ENCODE measurements around the gene ADARB1.

ADARB1 gene

DNA sequence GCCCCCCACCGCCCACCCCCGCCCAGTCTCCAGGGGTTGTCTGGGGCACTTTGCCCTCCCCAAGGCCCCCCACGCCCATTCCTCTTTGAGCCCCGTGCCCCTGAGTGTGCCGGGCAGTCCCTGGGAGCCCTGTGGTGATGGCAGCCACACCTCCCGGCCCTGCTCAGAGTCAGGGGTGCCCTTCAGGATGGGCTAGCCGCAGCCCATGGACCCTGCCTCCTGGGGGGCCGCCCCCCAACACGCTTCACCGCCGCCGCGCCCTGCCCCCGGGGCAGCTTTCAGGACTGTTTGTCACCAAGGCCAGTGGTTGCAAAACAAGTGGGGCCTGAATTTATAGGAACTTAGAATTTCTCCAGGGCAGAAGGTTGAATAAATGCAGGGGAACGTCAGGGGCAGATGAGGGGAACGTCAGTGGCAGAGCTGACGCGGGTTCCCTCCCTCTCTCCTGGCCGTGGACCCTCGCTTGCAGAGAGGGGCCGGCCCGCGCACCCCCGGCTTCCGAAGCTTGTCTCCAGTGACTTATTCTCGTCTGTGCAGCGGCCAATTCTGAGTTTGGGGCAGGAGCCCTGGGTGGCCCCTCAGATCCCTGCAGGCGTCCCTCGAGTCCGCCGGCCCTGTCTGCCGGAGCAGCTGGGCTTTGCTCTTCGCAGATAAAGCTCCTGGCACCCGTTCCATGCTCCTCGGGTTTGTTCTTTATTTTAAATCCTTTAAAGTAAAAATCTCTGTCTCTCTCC, 41.2 kb upstream of the ADARB1 start:
- Histone ChIP-seq H3K9ac (ENCODE audit: low read depth, low read length) (no peak overlapping the region), H3K4me3 (ENCODE audit: low read depth, low read length) (no peak overlapping the region), H3K4me1 (ENCODE audit: control insufficient read depth, insufficient read depth, low read length) (peaks cover 7% of the 10 kb centered on the region), H3K36me3 (ENCODE audit: control insufficient read depth, insufficient read depth, low read length) (no peaks in the 10 kb centered on the region), H3K27me3 (ENCODE audit: control insufficient read depth, insufficient read depth, low read length) (no peaks in the 10 kb centered on the region), H3K9me3 (ENCODE audit: control insufficient read depth, insufficient read depth, low read length) (no peaks in the 10 kb centered on the region)

DNA sequence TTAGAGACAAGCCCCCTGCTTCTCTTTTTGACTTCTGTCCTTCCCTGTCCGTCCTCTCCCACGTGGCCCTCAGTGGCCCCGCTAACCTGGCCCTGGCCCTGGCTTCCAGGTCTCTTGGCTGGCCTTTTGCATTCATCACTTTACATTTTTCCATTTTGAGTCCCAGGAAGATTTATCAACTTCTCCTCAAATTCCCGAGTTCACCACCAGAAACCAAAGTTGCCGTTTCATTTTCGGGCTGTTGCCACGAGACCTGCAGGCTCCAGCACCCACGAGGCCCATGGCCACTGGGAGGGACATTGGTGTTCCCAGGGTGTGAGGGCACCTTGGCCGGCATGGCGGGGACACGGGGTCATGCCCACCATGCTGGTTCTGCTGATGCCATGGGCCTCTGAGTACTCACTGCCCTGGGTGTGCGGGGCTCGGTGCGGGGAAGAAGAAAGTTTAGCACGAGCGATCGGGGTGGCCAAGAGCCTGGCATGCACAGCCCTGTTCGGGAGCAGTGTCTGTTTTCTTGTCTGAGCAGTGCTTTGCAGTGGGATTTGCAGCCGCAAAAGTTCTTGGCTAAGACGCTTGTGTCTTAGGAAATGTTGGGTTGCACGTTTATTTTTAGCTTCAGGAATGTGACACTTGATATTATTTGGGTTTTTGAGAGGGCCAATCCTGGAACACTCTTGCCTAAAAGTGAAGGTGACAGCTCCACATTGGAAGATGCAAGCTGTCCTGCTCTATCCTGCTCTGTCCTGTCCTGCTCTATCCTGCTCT, 40.4 kb upstream of the ADARB1 start:
- Histone ChIP-seq H3K9me3 (ENCODE audit: control insufficient read depth, insufficient read depth, low read length) (no peaks in the 10 kb centered on the region), H3K4me1 (ENCODE audit: control insufficient read depth, insufficient read depth, low read length) (peaks cover 7% of the 10 kb centered on the region), H3K4me3 (ENCODE audit: low read depth, low read length) (no peak overlapping the region), H3K9ac (ENCODE audit: low read depth, low read length) (no peak overlapping the region), H3K27me3 (ENCODE audit: control insufficient read depth, insufficient read depth, low read length) (no peaks in the 10 kb centered on the region), H3K36me3 (ENCODE audit: control insufficient read depth, insufficient read depth, low read length) (no peaks in the 10 kb centered on the region)

DNA sequence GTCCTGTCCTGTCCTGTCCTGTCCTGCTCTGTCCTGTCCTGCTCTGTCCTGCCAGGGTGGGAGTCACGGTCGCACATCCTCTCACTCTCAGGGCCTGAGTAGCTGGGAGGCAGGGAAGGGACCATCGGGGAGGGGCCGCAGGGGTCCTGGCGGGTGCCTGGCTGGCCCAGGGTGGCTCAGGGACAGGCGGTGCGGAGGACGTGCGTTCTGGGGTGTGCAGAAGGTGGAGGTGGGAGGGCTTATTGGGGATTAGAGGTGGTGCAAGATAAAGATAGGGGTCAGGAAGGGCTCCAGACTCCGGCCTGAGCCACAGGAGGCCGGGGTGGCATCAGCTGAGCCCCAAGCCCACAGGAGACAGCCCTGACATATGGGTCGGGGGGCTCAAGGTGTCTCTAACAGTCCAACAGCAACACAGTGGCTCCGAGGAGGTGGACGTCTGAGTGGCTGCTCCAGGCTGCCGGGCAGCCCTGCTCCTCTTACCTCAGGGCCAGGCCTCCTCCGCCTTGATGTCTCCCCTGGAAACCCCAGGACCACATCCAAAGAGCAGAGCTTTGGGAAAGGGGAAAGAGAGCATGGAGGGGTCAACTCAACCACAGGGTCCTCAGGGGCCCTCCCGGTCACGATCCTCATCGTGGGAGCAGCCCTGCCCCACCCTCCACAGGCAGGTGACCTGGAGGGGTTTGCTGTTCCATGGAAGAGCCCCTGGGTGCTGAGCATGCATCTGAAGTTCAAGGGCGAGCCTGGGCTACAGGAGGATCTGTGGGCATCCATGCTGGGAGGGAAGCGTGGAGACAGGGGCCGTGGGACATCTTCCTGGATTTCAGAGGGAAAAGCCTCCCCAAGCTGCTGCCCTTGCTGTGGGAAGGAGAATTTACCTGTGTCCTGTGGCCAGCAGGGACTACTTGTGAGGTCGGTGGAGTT, 39.6 kb upstream of the ADARB1 start:
- no peak overlapping the region for H3K4me3 ChIP-seq (ENCODE audit: low read depth, low read length)
- no peaks in the 10 kb centered on the region for H3K36me3 ChIP-seq (ENCODE audit: control insufficient read depth, insufficient read depth, low read length)
- no peaks in the 10 kb centered on the region for H3K9me3 ChIP-seq (ENCODE audit: control insufficient read depth, insufficient read depth, low read length)
- peaks cover 5% of the 10 kb centered on the region for H3K4me1 ChIP-seq (ENCODE audit: control insufficient read depth, insufficient read depth, low read length)
- H3K9ac ChIP-seq (ENCODE audit: low read depth, low read length) = no peak overlapping the region
- H3K27me3 ChIP-seq (ENCODE audit: control insufficient read depth, insufficient read depth, low read length) = no peaks in the 10 kb centered on the region

DNA sequence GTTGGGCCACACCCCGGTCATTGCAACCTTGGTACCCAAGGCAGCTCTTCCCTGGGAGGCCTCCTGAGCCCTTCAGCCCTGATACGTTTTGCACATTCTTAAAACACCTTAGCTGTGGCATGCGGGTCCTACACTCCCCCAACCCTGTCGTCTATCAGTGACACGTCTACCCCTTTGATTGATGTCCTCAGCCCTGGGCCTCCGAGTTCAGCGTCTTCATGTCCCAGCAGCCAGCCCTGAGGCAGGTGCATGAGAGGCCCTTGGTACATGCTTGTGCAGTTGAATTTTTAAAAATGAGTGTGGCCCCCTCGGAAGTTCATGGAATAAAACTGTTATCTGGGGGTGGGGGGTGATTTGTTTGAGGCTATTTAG, 38.9 kb upstream of the ADARB1 start:
- Histone ChIP-seq H3K4me1 (ENCODE audit: control insufficient read depth, insufficient read depth, low read length) (peaks cover 2% of the 10 kb centered on the region), H3K36me3 (ENCODE audit: control insufficient read depth, insufficient read depth, low read length) (no peaks in the 10 kb centered on the region), H3K9ac (ENCODE audit: low read depth, low read length) (no peak overlapping the region), H3K27me3 (ENCODE audit: control insufficient read depth, insufficient read depth, low read length) (no peaks in the 10 kb centered on the region), H3K9me3 (ENCODE audit: control insufficient read depth, insufficient read depth, low read length) (no peaks in the 10 kb centered on the region), H3K4me3 (ENCODE audit: low read depth, low read length) (no peak overlapping the region)

DNA sequence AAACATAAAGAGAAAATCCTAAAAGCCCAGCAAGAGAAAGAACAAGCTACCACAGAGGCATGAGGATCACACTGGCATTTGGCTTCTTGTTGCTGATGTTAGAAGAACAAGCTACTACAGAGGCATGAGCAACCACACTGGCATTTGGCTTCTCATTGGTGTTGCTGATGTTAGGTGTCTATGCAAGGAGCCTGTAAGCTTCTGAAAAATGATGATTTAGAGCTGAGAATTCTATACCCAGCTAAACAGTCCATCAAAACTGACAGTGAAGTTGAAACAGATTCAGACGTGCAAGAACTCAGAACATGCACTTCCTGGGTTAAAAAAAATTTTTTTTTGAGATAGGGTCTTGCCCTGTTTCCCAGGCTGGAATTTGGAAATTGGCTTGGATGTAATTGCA, 37.8 kb upstream of the ADARB1 start:
- Histone ChIP-seq H3K4me1 (ENCODE audit: control insufficient read depth, insufficient read depth, low read length) (no peaks in the 10 kb centered on the region), H3K9me3 (ENCODE audit: control insufficient read depth, insufficient read depth, low read length) (no peaks in the 10 kb centered on the region), H3K9ac (ENCODE audit: low read depth, low read length) (no peak overlapping the region), H3K36me3 (ENCODE audit: control insufficient read depth, insufficient read depth, low read length) (no peaks in the 10 kb centered on the region), H3K27me3 (ENCODE audit: control insufficient read depth, insufficient read depth, low read length) (no peaks in the 10 kb centered on the region), H3K4me3 (ENCODE audit: low read depth, low read length) (no peak overlapping the region)

DNA sequence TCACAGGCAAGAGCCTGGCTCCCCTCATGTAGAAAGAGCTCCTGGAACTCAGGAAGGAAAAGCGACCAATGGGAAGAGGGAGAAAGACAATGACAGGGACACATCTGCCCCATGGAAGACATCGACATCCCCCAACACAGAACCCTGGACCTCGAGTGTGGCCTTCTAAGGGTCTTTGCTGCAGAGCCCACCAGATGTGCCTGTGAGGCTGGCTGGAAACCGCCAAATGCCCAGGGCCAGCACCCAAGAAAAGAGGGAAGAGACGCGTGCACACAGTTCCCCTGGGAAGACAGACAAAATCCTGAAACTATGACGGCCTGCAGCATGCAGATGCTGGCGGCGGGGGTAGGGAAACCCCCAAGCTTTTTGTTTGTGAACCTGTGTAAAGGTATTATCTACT, 36.4 kb upstream of the ADARB1 start:
- H3K27me3 ChIP-seq (ENCODE audit: control insufficient read depth, insufficient read depth, low read length) = no peaks in the 10 kb centered on the region
- H3K4me3 ChIP-seq (ENCODE audit: low read depth, low read length) = no peak overlapping the region
- H3K9me3 ChIP-seq (ENCODE audit: control insufficient read depth, insufficient read depth, low read length) = no peaks in the 10 kb centered on the region
- H3K4me1 ChIP-seq (ENCODE audit: control insufficient read depth, insufficient read depth, low read length) = no peaks in the 10 kb centered on the region
- H3K9ac ChIP-seq (ENCODE audit: low read depth, low read length) = no peak overlapping the region
- no peaks in the 10 kb centered on the region for H3K36me3 ChIP-seq (ENCODE audit: control insufficient read depth, insufficient read depth, low read length)

DNA sequence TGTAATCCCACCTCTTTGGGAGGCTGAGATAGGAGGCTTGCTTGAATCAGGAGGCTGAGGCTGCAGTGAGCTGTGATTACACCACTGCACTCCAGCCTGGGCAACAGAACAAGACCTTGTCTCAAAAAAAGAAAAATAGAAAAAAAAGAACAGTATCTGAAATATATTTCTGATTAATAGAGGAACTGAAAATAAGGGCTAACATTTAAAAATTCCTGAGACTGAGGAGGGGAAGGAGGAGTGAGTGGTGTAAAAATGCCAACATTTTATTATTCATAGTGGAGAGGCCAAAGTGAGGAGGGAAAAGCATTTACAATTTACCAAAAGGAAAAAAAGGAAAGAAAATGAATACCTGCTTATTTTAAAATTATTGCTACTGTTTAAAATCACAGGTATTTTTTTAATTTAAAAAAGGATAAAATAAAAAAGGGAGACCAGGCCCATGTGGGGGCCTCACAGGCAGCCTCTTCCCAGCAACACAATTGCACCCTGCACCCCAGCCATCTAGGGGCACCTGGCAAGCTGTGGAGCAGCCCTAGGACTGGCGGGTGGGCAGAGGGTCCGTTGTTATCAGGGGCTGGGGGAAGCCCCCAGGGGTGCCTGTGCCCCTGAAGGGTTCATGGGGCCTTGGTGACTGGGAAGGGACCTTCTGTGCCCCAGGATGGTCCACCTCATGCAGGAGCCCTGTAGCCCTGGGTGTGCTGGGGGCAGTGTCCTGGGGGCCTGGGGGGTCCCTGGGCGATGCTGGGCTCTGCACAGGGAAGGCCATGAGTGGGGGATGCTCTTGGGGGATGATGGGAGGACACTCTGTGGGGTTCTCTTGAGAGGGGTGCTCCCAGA, 34.8 kb upstream of the ADARB1 start:
- Histone ChIP-seq H3K36me3 (ENCODE audit: control insufficient read depth, insufficient read depth, low read length) (no peaks in the 10 kb centered on the region), H3K4me3 (ENCODE audit: low read depth, low read length) (no peak overlapping the region), H3K9ac (ENCODE audit: low read depth, low read length) (no peak overlapping the region), H3K27me3 (ENCODE audit: control insufficient read depth, insufficient read depth, low read length) (no peaks in the 10 kb centered on the region), H3K9me3 (ENCODE audit: control insufficient read depth, insufficient read depth, low read length) (no peaks in the 10 kb centered on the region), H3K4me1 (ENCODE audit: control insufficient read depth, insufficient read depth, low read length) (no peaks in the 10 kb centered on the region)

DNA sequence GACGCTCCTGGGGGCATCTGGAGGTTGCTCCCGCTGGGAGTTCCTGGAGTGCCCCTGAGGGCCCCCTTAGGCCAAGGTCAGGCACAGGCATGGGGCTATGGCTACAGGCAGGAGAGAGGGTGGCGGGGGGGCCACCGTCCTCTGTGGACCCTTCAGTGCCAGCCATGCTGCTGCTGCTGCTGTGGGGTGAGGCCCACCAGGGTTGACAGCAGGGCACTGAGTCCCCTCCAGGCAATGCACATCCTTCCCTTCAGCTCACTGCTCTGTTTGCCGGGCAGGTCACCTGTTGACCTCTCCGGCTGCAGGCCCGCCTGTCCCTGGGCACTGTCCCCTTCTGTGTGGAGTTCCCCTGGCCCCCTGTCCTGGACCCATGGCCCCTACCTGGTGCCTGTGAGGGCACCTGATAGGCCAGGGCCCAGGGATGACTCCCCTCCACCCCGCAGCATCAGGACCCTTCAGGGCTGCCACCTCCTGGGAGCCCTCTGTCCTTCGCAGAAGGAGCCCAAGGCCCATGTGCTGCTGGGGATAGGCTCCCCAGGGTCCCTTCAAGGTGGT, 34.1 kb upstream of the ADARB1 start:
- no peak overlapping the region for H3K9ac ChIP-seq (ENCODE audit: low read depth, low read length)
- no peaks in the 10 kb centered on the region for H3K36me3 ChIP-seq (ENCODE audit: control insufficient read depth, insufficient read depth, low read length)
- no peaks in the 10 kb centered on the region for H3K9me3 ChIP-seq (ENCODE audit: control insufficient read depth, insufficient read depth, low read length)
- H3K27me3 ChIP-seq (ENCODE audit: control insufficient read depth, insufficient read depth, low read length) = no peaks in the 10 kb centered on the region
- H3K4me1 ChIP-seq (ENCODE audit: control insufficient read depth, insufficient read depth, low read length) = no peaks in the 10 kb centered on the region
- no peak overlapping the region for H3K4me3 ChIP-seq (ENCODE audit: low read depth, low read length)

DNA sequence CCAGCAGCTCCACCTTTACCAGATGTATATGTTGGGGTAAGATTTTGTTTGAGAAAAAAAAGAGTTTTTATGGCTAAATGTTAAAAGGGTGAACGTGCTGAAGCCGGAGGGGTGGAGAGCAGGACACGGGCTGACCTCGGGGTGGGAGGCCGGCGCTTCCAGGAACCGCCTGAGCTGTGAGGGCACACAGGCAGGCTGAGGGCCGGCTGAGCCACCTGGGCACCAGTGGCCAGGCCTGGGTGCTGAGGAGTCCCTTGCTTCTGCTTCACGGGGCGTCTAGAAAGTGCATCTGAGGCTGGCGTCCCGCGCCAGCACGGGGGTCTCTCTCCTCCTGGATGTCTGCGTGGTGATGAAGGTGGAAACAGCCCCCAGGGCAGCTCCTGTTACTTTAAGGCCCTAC, 33.6 kb upstream of the ADARB1 start:
- no peaks in the 10 kb centered on the region for H3K9me3 ChIP-seq (ENCODE audit: control insufficient read depth, insufficient read depth, low read length)
- no peaks in the 10 kb centered on the region for H3K27me3 ChIP-seq (ENCODE audit: control insufficient read depth, insufficient read depth, low read length)
- no peak overlapping the region for H3K9ac ChIP-seq (ENCODE audit: low read depth, low read length)
- no peak overlapping the region for H3K4me3 ChIP-seq (ENCODE audit: low read depth, low read length)
- H3K36me3 ChIP-seq (ENCODE audit: control insufficient read depth, insufficient read depth, low read length) = no peaks in the 10 kb centered on the region
- H3K4me1 ChIP-seq (ENCODE audit: control insufficient read depth, insufficient read depth, low read length) = no peaks in the 10 kb centered on the region

DNA sequence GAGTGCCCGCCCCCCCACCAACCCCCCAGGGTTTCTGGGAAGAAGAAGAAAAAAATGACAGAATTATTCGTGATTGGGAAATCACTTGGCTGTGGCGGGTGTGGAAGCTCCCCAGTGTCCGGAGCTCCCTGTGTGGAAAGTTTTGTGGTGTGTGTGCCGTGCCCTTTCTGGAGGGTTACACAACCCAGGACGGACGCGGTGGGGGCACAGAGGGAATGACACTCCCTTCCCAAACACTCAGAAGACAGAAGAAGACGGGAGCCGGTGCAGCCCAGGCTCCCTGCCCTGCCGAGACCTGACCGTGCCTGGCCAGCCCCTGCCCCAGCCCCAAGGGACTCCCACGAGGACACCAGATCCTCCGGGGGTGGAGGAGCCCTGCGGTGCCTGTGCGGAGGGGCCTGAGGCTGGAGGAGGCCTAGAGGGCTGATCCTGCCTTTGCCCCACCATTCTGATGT, 33.0 kb upstream of the ADARB1 start:
- no peaks in the 10 kb centered on the region for H3K36me3 ChIP-seq (ENCODE audit: control insufficient read depth, insufficient read depth, low read length)
- no peak overlapping the region for H3K9ac ChIP-seq (ENCODE audit: low read depth, low read length)
- no peaks in the 10 kb centered on the region for H3K4me1 ChIP-seq (ENCODE audit: control insufficient read depth, insufficient read depth, low read length)
- H3K9me3 ChIP-seq (ENCODE audit: control insufficient read depth, insufficient read depth, low read length) = no peaks in the 10 kb centered on the region
- no peaks in the 10 kb centered on the region for H3K27me3 ChIP-seq (ENCODE audit: control insufficient read depth, insufficient read depth, low read length)
- H3K4me3 ChIP-seq (ENCODE audit: low read depth, low read length) = no peak overlapping the region
